Activated naive CD4-positive, alpha-beta T cell treated with anti-CD3 and anti-CD28 coated beads, Interleukin-2, amount 50 U/mL, for 72 hours (primary cell): Measurements from ENCODE around the gene PLCD1. TPM values are rescaled to one million over a fixed set of nuclear protein-coding genes. Genes with fewer than 3 reads are reported as not detected.
A peak's percentile ranks its signal among the peaks of the same experiment; 100 is the strongest.

Source experiments
- ATAC-seq, 2 donors: fragments of 150-1000 bp; cut with Tn5 transposase; 2 replicates each; pipeline ENCODE4 v1.10.0; 2021; ENCODE audit warnings: mild to moderate bottlenecking in 2 of 2, moderate library complexity in 2 of 2
- DNase-seq, 2 donors: peaks; one replicate each; pipeline ENCODE4 v3.0.0; 2021 to 2022; ENCODE audit warnings: low spot score in 2 of 2
- H3K27ac Mint-ChIP-seq, 2 donors: one replicate each; pipeline ENCODE4 v1.8.0; 2022; ENCODE audit warnings: mild to moderate bottlenecking in 2 of 2, mixed read lengths in 2 of 2
- H3K36me3 Mint-ChIP-seq, 2 donors: one replicate each; pipeline ENCODE4 v1.8.0; 2022; ENCODE audit warnings: mixed read lengths in 2 of 2
- H3K9me3 Mint-ChIP-seq, 2 donors: one replicate each; pipeline ENCODE4 v1.8.0; 2022; ENCODE audit warnings: mixed read lengths in 2 of 2
- total RNA-seq, 2 donors: library from RNA; stranded (reverse); gene quantifications; one replicate each; pipeline ENCODE4 v1.2.3, GENCODE V29; 2022

PLCD1 gene
- total RNA-seq, 2 donors from 2014 or later: 10.0 to 18.5 TPM

- Mint-ChIP-seq H3K9me3 (no peaks in the 10 kb centered on the region), H3K36me3 (no peaks in the 10 kb centered on the region), H3K27ac (peak overlapping the region; percentile 79 to 93)
- DNase-seq (no peak), ATAC-seq (no peak)
Observed at GRCh38 chr3:38008971-38009580, 20.4 kb downstream of the PLCD1 start.

GRCh38 chr3:38008191-38008701 is 21.2 kb downstream of the PLCD1 start:
- Mint-ChIP-seq H3K27ac (peak overlapping the region in 1 of 2 donors; percentile 79), H3K9me3 (no peaks in the 10 kb centered on the region), H3K36me3 (no peaks in the 10 kb centered on the region)
- ATAC-seq (no peak), DNase-seq (no peak)

- H3K27ac Mint-ChIP-seq: peak overlapping the region in 1 of 2 donors; percentile 79
- ATAC-seq: no peak
- DNase-seq: no peak
- no peaks in the 10 kb centered on the region for H3K9me3 Mint-ChIP-seq
- no peaks in the 10 kb centered on the region for H3K36me3 Mint-ChIP-seq
Observed at GRCh38 chr3:38007754-38008090, 21.7 kb downstream of the PLCD1 start.

GRCh38 chr3:38006445-38006995 is 22.9 kb downstream of the PLCD1 start:
- DNase-seq: no peak
- no peaks in the 10 kb centered on the region for H3K9me3 Mint-ChIP-seq
- ATAC-seq: no peak
- no peaks in the 10 kb centered on the region for H3K36me3 Mint-ChIP-seq
- no peak overlapping the region for H3K27ac Mint-ChIP-seq

GRCh38 chr3:38006031-38006430 is 23.4 kb downstream of the PLCD1 start:
- no peaks in the 10 kb centered on the region for H3K36me3 Mint-ChIP-seq
- no peaks in the 10 kb centered on the region for H3K9me3 Mint-ChIP-seq
- DNase-seq (no peak), ATAC-seq (no peak)
- no peak overlapping the region for H3K27ac Mint-ChIP-seq

- DNase-seq (no peak), ATAC-seq (no peak)
- no peaks in the 10 kb centered on the region for H3K36me3 Mint-ChIP-seq
- H3K27ac Mint-ChIP-seq: no peak overlapping the region
- no peaks in the 10 kb centered on the region for H3K9me3 Mint-ChIP-seq
Observed at GRCh38 chr3:38005076-38006020, 24.1 kb downstream of the PLCD1 start.

GRCh38 chr3:38004415-38005075 is 24.9 kb downstream of the PLCD1 start:
- Mint-ChIP-seq H3K9me3 (no peaks in the 10 kb centered on the region), H3K27ac (peak overlapping the region in 1 of 2 donors; percentile 2), H3K36me3 (no peaks in the 10 kb centered on the region)
- no peak for DNase-seq
- ATAC-seq: peak; percentile 51 to 63

GRCh38 chr3:38003817-38004414 is 25.5 kb downstream of the PLCD1 start:
- no peaks in the 10 kb centered on the region for H3K36me3 Mint-ChIP-seq
- H3K27ac Mint-ChIP-seq: peak overlapping the region in 1 of 2 donors; percentile 2

GRCh38 chr3:38003371-38003816 is 26.0 kb downstream of the PLCD1 start:
- Mint-ChIP-seq H3K27ac (peak overlapping the region in 1 of 2 donors; percentile 6), H3K9me3 (no peaks in the 10 kb centered on the region), H3K36me3 (no peaks in the 10 kb centered on the region)
- ATAC-seq (peak; percentile 39 to 55), DNase-seq (peak in 1 of 2 donors; percentile 72)

More at GRCh38 chr3:38003817-38004414, 25.5 kb downstream of the PLCD1 start:
- DNase-seq: no peak
- H3K9me3 Mint-ChIP-seq: no peaks in the 10 kb centered on the region
- ATAC-seq: no peak

- DNase-seq: no peak
- Mint-ChIP-seq H3K36me3 (no peaks in the 10 kb centered on the region), H3K27ac (peak overlapping the region in 1 of 2 donors; percentile 7), H3K9me3 (no peaks in the 10 kb centered on the region)
- no peak for ATAC-seq
Observed at GRCh38 chr3:38002940-38003339, 26.5 kb downstream of the PLCD1 start.

GRCh38 chr3:38002291-38002876 is 27.1 kb downstream of the PLCD1 start:
- ATAC-seq (no peak), DNase-seq (no peak)
- H3K27ac Mint-ChIP-seq: peak overlapping the region in 1 of 2 donors; percentile 7
- H3K9me3 Mint-ChIP-seq: no peaks in the 10 kb centered on the region
- H3K36me3 Mint-ChIP-seq: no peaks in the 10 kb centered on the region

GRCh38 chr3:38001456-38002081 is 27.9 kb downstream of the PLCD1 start:
- no peak for ATAC-seq
- Mint-ChIP-seq H3K9me3 (peaks cover 0 to 2% of the 10 kb centered on the region in 2 donors), H3K36me3 (peaks cover 4 to 6% of the 10 kb centered on the region in 2 donors), H3K27ac (no peak overlapping the region)
- DNase-seq: no peak

GRCh38 chr3:38000965-38001455 is 28.4 kb downstream of the PLCD1 start:
- peaks cover 8 to 11% of the 10 kb centered on the region in 2 donors for H3K36me3 Mint-ChIP-seq
- H3K9me3 Mint-ChIP-seq: peaks cover 0 to 3% of the 10 kb centered on the region in 2 donors
- peak in 1 of 2 donors; percentile 50 for DNase-seq
- ATAC-seq: no peak
- peak overlapping the region in 1 of 2 donors; percentile 51 for H3K27ac Mint-ChIP-seq

- ATAC-seq (no peak), DNase-seq (peak in 1 of 2 donors; percentile 50)
- H3K36me3 Mint-ChIP-seq: peaks cover 11 to 14% of the 10 kb centered on the region in 2 donors
- peaks cover 0 to 3% of the 10 kb centered on the region in 2 donors for H3K9me3 Mint-ChIP-seq
- H3K27ac Mint-ChIP-seq: peak overlapping the region in 1 of 2 donors; percentile 51
Observed at GRCh38 chr3:38000242-38000916, 29.1 kb downstream of the PLCD1 start.

GRCh38 chr3:37999836-38000235 is 29.6 kb downstream of the PLCD1 start:
- Mint-ChIP-seq H3K27ac (peak overlapping the region in 1 of 2 donors; percentile 95), H3K36me3 (peaks cover 11 to 16% of the 10 kb centered on the region in 2 donors), H3K9me3 (peaks cover 0 to 3% of the 10 kb centered on the region in 2 donors)
- ATAC-seq (no peak), DNase-seq (peak in 1 of 2 donors; percentile 44)
